ENCODE measurements around the gene FUZ. TPM values are rescaled to one million over a fixed set of nuclear protein-coding genes. Genes with fewer than 3 reads are reported as not detected.

The FUZ gene
- total RNA-seq, 1 donor from 2014 or later, result 10.8 TPM

- H3K27me3 Mint-ChIP-seq (ENCODE audit: low read depth), result no peaks in the 10 kb centered on the region
These were observed 47.4 kb upstream of the FUZ start for GRCh38 chr19:49860336-49861102.

DNA sequence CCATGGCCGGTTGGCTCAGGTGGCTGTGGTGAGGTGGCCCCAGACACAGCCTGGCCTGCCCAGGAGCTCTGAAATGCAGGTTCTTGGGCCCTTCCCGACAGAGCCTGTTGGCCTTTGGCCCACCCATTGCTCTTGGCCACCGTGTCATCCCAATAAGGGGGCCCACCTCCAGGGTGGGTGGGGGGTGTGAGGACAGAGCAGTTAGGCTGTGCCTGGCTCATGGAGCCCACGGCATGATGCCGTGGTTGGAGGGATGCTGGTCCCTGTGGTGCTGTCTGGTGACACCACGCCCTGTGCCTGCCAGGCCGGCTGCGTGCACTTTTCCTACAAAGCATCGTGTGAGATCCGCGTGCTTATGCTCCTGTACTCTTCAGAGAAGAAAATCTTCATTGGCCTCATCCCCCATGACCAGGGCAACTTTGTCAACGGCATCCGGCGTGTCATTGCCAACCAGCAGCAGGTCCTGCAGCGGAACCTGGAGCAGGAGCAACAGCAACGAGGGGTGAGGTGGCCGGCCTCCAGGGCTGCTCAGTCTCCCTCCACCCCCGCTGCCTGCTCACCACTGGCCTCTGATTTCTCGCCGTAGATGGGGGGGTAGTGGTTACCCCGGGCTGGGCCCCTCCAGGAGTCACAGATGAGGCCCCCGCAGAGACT lies 46.7 kb upstream of the FUZ start:
- TF ChIP-seq, protein P1, sequence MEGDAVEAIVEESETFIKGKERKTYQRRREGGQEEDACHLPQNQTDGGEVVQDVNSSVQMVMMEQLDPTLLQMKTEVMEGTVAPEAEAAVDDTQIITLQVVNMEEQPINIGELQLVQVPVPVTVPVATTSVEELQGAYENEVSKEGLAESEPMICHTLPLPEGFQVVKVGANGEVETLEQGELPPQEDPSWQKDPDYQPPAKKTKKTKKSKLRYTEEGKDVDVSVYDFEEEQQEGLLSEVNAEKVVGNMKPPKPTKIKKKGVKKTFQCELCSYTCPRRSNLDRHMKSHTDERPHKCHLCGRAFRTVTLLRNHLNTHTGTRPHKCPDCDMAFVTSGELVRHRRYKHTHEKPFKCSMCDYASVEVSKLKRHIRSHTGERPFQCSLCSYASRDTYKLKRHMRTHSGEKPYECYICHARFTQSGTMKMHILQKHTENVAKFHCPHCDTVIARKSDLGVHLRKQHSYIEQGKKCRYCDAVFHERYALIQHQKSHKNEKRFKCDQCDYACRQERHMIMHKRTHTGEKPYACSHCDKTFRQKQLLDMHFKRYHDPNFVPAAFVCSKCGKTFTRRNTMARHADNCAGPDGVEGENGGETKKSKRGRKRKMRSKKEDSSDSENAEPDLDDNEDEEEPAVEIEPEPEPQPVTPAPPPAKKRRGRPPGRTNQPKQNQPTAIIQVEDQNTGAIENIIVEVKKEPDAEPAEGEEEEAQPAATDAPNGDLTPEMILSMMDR (IDR thresholded peaks at IDR 0.05), result no peak
- Mint-ChIP-seq H3K4me1 (ENCODE audit: low read depth) (peaks cover 8% of the 10 kb centered on the region), H3K36me3 (ENCODE audit: low read depth) (peaks cover 18% of the 10 kb centered on the region), H3K27ac (ENCODE audit: unreplicated experiment) (no peak overlapping the region), H3K9me3 (ENCODE audit: low read depth) (no peaks in the 10 kb centered on the region), H3K27me3 (ENCODE audit: low read depth) (no peaks in the 10 kb centered on the region), H3K4me3 (ENCODE audit: unreplicated experiment) (no peak overlapping the region)
- DNase-seq (ENCODE audit: low spot score), result no peak

More at GRCh38 chr19:49860336-49861102, 47.4 kb upstream of the FUZ start:
- Mint-ChIP-seq H3K4me1 (ENCODE audit: low read depth) (peaks cover 15% of the 10 kb centered on the region), H3K27ac (ENCODE audit: unreplicated experiment) (peak overlapping the region; percentile 8), H3K4me3 (ENCODE audit: unreplicated experiment) (no peak overlapping the region), H3K36me3 (ENCODE audit: low read depth) (peaks cover 18% of the 10 kb centered on the region), H3K9me3 (ENCODE audit: low read depth) (no peaks in the 10 kb centered on the region)
- DNase-seq (ENCODE audit: low spot score), result no peak
- TF ChIP-seq, protein P1 (IDR thresholded peaks at IDR 0.05), result no peak

DNA sequence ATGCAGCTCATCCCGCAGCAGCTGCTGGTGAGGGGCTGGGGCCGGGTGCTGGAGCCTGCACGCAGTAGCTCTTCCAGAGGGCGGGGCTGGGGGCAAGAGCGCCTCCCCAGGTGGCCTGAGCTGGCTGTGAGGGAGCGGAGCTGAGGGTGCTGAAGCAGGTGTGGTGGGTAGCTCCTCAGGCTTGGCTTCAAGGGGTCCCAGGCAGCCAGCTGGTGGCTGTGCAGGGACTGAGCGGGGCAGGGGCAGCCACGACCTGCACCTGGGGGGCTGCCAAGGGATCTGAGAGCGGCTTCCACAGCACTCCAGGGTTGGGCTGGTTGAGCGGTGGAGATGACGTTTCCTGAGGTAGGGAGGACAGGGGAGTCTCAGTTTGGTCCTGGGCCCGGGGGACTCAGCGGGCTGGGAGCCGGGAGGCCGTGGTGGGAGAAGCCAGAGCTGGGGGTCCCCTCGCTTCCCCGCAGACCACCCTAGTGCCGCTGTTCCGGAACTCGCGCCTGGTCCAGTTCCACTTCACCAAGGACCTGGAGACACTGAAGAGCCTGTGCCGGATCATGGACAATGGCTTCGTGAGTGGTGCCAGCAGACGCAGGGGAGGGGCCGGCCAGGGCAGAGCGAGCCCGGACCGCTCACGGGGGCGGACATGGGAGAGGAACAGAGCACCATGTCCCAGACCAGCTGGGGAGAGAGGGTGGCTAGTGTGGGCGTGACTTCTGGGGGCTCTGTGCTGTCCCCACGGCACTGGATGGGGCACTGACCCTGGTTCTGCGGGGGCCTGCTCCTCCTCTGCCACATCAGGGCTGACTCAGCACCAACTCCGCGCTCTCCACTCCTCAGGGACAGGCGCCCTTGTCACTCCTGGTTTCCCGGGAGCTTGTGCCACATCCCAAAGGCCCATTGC lies 45.2 kb upstream of the FUZ start:
- Mint-ChIP-seq H3K4me1 (ENCODE audit: low read depth) (peaks cover 15% of the 10 kb centered on the region), H3K4me3 (ENCODE audit: unreplicated experiment) (no peak overlapping the region), H3K36me3 (ENCODE audit: low read depth) (peaks cover 12% of the 10 kb centered on the region), H3K27ac (ENCODE audit: unreplicated experiment) (peak overlapping the region; percentile 78), H3K27me3 (ENCODE audit: low read depth) (no peaks in the 10 kb centered on the region), H3K9me3 (ENCODE audit: low read depth) (no peaks in the 10 kb centered on the region)
- TF ChIP-seq, protein P1 (IDR thresholded peaks at IDR 0.05), result no peak
- no peak for DNase-seq (ENCODE audit: low spot score)

DNA sequence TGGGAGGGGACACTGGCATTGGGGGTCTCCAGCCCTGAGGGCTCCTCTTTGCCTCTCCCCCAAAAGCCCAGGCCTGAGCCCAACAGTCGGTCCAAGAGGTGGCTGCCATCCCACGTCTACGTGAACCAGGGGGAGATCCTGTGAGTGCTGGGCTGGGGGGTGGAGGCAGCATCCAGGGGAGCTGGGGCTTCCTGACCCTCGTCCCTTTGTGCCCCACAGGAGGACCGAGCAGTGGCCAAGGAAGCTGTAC lies 44.7 kb upstream of the FUZ start:
- no peak for DNase-seq (ENCODE audit: low spot score)
- Mint-ChIP-seq H3K27ac (ENCODE audit: unreplicated experiment) (no peak overlapping the region), H3K9me3 (ENCODE audit: low read depth) (no peaks in the 10 kb centered on the region), H3K36me3 (ENCODE audit: low read depth) (peaks cover 9% of the 10 kb centered on the region), H3K27me3 (ENCODE audit: low read depth) (no peaks in the 10 kb centered on the region), H3K4me3 (ENCODE audit: unreplicated experiment) (no peak overlapping the region), H3K4me1 (ENCODE audit: low read depth) (peaks cover 20% of the 10 kb centered on the region)
- TF ChIP-seq, protein P1 (IDR thresholded peaks at IDR 0.05), result no peak
